AG04450 (cell line): ENCODE data around the gene C1orf35. TPM values are rescaled to one million over a fixed set of nuclear protein-coding genes. Genes with fewer than 3 reads are reported as not detected.

Experiments used
- CTCF ChIA-PET: fragments of 300-600, 350-600 bp; formaldehyde crosslinking; extraction: SDS; loops from one replicate; lab custom pipeline; 2022; ENCODE audit warnings: antibody characterized with exemption, inconsistent platforms; lab: Charles Lee
- POLR2A ChIA-PET: fragments of 350-600 bp; formaldehyde crosslinking; extraction: SDS; loops from one replicate; lab custom pipeline; 2021; ENCODE audit warnings: antibody characterized with exemption, inconsistent platforms; lab: Yijun Ruan, JAX
- DNase-seq: peaks from one replicate; pipeline ENCODE4 v3.0.0-alpha.2; 2011; ENCODE audit warnings: low read depth, low spot score
- H3K27ac ChIP-seq: one replicate; pipeline ENCODE4 v1.5.1; 2012; ENCODE audit warnings: low read depth, low read length, control low read depth
- H3K27me3 ChIP-seq: one replicate; pipeline ENCODE4 v1.6.0; 2012; ENCODE audit warnings: low read length; ENCODE audit not compliant: control insufficient read depth, insufficient read depth
- H3K4me3 ChIP-seq: 2 replicates; pipeline ENCODE4 v1.5.1; 2011; ENCODE audit warnings: mild to moderate bottlenecking, low read depth, low read length, control low read depth
- H3K9me3 ChIP-seq: 2 replicates; pipeline ENCODE4 v1.5.1; 2012; ENCODE audit warnings: low read length; ENCODE audit not compliant: control insufficient read depth, insufficient read depth
- polyA plus RNA-seq: library from polyadenylated mRNA; depleted of rRNA; stranded (reverse); fragments of >200 nt; gene quantifications from 2 replicates; pipeline ENCODE4 v1.2.3, GENCODE V29; 2011
- TF ChIP-seq, protein P1 (sequence below): IDR thresholded peaks from 2 replicates; pipeline ENCODE4 v1.5.1; 2011; ENCODE audit warnings: low read depth, low read length, control low read depth, inconsistent platforms

C1orf35 gene
- polyA plus RNA-seq, 1 experiment: 3.6 TPM

DNA sequence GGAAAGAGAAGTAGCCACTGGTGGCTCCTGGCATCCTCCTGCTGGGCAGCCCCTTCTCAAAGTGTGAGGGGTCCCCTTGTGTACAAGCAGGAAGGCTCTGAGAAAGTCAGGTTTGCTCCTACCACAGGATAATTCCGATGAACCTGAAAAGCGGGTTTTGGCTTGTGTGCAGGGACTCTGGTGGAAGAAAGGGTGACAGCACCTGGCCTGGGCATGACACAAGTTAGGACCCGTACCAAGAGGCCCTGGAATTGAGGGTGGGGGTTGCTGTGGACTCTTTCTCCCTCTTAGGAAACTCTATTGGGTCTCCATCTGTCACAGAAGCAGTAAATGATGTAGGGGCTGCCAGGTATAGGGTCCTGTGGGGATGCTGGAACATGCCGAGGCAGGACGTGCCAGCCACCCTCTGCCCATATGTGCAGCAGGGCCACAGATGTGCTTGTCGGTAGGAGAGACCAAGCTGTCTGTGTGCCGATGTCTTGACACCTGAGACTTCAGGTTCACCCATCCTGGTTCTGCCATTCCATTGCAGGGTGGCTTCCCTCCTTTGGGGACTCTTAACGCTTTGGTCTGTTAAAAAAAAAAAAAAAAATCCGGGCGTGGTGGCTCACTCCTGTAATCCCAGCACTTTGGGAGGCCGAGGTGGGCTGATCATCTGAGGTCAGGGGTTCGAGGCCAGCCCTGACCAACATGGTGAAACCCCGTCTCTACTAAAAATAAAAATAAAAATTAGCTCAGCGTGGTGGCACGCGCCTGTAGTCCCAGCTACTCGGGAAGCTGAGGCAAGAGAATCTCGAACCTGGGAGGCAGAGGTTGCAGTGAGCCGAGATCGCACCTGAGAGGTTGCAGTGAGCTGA lies 9.8 kb downstream of the C1orf35 start:
- Histone ChIP-seq H3K27ac (no peak overlapping the region), H3K27me3 (no peaks in the 10 kb centered on the region), H3K9me3 (peaks cover 24% of the 10 kb centered on the region), H3K4me3 (no peak overlapping the region)
- POLR2A ChIA-PET: interaction anchor here (0.7 kb wide), 1 partner anchor 393 kb away, joined by 12 read pairs; no protein-coding TSS in a partner anchor
- DNase-seq: no peak
- CTCF ChIA-PET: no interaction called here
- TF ChIP-seq, protein P1, sequence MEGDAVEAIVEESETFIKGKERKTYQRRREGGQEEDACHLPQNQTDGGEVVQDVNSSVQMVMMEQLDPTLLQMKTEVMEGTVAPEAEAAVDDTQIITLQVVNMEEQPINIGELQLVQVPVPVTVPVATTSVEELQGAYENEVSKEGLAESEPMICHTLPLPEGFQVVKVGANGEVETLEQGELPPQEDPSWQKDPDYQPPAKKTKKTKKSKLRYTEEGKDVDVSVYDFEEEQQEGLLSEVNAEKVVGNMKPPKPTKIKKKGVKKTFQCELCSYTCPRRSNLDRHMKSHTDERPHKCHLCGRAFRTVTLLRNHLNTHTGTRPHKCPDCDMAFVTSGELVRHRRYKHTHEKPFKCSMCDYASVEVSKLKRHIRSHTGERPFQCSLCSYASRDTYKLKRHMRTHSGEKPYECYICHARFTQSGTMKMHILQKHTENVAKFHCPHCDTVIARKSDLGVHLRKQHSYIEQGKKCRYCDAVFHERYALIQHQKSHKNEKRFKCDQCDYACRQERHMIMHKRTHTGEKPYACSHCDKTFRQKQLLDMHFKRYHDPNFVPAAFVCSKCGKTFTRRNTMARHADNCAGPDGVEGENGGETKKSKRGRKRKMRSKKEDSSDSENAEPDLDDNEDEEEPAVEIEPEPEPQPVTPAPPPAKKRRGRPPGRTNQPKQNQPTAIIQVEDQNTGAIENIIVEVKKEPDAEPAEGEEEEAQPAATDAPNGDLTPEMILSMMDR: no peak

DNA sequence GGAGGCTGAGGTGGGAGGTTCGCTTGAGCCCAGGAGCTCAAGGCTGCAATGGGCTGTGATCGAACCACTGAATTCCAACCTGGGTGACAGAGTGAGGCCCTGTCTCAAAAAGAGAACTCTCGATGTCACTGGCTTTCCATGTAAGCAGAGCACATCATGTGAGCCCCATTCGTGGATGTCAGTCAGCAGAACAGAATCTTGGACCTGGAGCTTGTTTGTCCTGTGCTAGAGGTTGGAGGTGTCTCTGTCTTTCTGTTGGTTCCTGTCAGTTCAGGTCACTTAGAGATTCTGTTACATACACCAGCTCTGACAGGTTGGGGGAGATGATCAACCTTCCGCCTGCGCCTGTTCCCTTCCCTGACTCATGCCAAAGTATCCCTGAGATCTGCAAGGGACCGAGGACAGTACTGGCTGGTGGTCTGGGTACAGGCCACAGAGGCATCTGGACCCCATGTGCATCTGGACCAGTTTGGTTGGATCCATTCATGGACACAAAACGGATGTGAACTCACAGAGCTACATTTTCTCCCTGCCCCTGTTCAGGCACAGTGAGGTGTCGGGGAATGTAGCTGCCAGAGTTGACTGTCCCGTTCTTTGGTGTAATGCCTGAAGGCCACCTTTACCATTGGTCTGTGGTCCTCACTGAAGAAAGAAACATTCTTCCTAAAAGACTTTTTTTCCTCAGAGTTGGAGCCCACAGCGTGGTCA lies 10.6 kb downstream of the C1orf35 start:
- ChIA-PET CTCF (interaction anchor here (0.5 kb wide), 1 partner anchor 74 kb away, joined by 3 read pairs; no protein-coding TSS in a partner anchor), POLR2A (no interaction called here)
- TF ChIP-seq, protein P1: no peak
- Histone ChIP-seq H3K9me3 (peaks cover 24% of the 10 kb centered on the region), H3K27me3 (no peaks in the 10 kb centered on the region), H3K4me3 (no peak overlapping the region), H3K27ac (no peak overlapping the region)
- no peak for DNase-seq

DNA sequence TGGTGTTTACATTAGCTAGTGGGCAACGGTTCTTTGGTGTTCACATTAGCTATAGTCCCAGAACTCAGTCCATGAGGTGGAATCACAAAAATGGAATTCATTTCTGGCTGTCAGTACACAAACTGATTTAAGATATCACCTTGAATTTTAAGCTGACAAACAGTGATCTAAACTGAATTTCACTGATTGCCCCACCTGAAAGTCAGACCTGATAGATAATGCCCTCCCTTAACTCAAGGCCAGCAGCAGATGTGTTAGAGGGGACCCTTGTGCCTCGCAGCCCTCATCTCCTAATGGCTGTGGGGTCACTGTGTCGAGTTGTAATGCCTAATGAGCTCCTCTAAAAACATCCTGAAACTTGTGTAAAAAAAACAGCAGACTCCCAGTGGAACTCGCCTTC lies 12.0 kb downstream of the C1orf35 start:
- TF ChIP-seq, protein P1: no peak
- DNase-seq: no peak
- Histone ChIP-seq H3K27me3 (no peaks in the 10 kb centered on the region), H3K27ac (no peak overlapping the region), H3K9me3 (peaks cover 24% of the 10 kb centered on the region), H3K4me3 (no peak overlapping the region)
- ChIA-PET POLR2A (interaction anchor here (0.8 to 1.0 kb wide), 2 partner anchors 9 to 15 kb away, joined by 3 to 6 read pairs; no protein-coding TSS in a partner anchor), CTCF (interaction anchor here (0.6 to 1.1 kb wide), 3 partner anchors 39 to 338 kb away, joined by 3 to 5 read pairs (median 3); no protein-coding TSS in a partner anchor)

DNA sequence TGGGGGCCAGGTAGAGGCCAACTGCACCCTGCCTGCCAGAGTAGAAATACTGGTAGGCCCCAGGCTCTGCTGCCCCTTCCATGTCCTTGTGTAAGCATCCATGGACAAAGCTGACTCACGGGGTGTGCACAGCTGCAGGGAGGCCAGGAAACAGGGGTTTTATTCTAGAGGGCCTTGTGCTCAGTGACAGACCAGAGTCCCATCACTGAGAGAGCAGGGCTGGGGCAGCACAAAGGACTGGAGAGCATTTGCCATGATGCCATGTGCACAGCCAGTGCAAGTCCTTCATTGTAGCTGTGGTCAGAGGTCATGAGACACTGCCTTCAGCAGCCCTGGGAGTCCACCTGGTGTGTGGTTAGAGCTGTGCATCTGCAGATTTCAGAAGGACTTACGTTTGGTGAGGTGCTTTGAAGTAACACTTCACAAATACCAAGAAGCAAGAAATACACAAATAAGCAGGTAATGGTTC lies 12.5 kb downstream of the C1orf35 start:
- H3K27me3 ChIP-seq: no peaks in the 10 kb centered on the region
- no peak overlapping the region for H3K4me3 ChIP-seq
- H3K27ac ChIP-seq: no peak overlapping the region
- TF ChIP-seq, protein P1: no peak
- CTCF ChIA-PET: interaction anchor here (0.9 to 1.1 kb wide), 2 partner anchors 40 to 328 kb away, joined by 3 to 5 read pairs; no protein-coding TSS in a partner anchor
- DNase-seq: no peak
- peaks cover 24% of the 10 kb centered on the region for H3K9me3 ChIP-seq
- POLR2A ChIA-PET: interaction anchor here (0.7 to 1.0 kb wide), 3 partner anchors 8 to 296 kb away, joined by 3 to 6 read pairs (median 5); no protein-coding TSS in a partner anchor
